GM12865 (cell line): Measurements from ENCODE around the gene ROBO1.

Source experiments
- DNase-seq: peaks from one replicate; pipeline ENCODE4 v3.0.0; 2010; ENCODE audit warnings: low read depth
- H3K4me3 ChIP-seq: 2 replicates; pipeline ENCODE4 v1.5.1; 2011; ENCODE audit warnings: mild to moderate bottlenecking, low read depth, low read length, control low read depth
- CTCF ChIP-seq: IDR thresholded peaks from 2 replicates; pipeline ENCODE4 v1.5.1; 2011; ENCODE audit warnings: low read length, control low read depth, low read depth, inconsistent platforms; ENCODE audit not compliant: insufficient read depth; ENCODE audit errors: missing control alignments

ROBO1 gene

GRCh38 chr3:79385211-79385610 is 382.6 kb downstream of the ROBO1 start:
- no peak for DNase-seq
- no peak overlapping the region for H3K4me3 ChIP-seq
- TF ChIP-seq CTCF: no peak

GRCh38 chr3:79383402-79384012 is 384.3 kb downstream of the ROBO1 start:
- H3K4me3 ChIP-seq: peak overlapping the region; percentile 22; the same call in 1 of the 2 replicates
- no peak for TF ChIP-seq CTCF
- DNase-seq: no peak

DNA sequence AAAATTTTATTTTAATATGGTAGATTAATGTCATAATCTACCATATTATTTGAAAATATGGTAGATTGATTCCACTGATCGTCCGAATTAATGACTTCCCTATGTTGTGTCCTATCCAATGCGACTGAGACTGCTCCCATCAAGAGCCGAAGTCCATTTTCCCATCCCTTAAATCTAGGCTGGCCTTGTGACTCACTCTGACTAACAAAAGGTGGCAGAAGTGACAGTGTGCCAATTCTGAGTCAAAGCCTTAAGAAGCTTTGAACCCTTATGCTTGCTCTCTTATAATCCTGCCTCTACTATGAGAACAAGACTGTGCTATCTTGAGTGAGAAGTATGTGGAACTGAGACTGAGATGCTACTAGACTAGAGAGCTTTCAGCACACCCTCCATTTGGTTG is 387.2 kb downstream of the ROBO1 start:
- DNase-seq: no peak
- TF ChIP-seq CTCF: no peak
- H3K4me3 ChIP-seq: no peak overlapping the region

- TF ChIP-seq CTCF: no peak
- no peak overlapping the region for H3K4me3 ChIP-seq
- no peak for DNase-seq
Measured at GRCh38 chr3:79378064-79378463, 389.7 kb downstream of the ROBO1 start.

- DNase-seq: no peak
- no peak for TF ChIP-seq CTCF
- no peak overlapping the region for H3K4me3 ChIP-seq
Measured at GRCh38 chr3:79369306-79369705, 398.5 kb downstream of the ROBO1 start.

DNA sequence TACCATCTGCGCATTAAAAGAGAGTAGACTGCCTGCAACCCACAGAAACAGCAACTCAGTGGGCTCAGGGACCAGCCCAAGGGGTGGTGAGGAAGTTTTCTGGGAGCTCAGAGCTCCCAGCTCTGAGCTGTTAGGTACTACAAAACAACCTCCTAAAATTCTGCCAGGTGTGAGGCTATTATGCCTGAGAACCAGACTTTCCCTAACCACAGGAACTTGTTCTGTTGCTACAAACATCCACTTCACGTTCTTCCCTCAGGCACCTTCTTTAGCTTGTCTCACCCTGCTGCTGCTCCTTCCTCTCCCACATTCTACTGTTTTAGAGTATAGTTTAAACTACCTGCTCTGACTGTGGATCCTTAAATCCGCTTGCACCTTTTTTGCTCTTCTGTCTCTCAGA is 399.4 kb downstream of the ROBO1 start:
- TF ChIP-seq CTCF: no peak
- no peak overlapping the region for H3K4me3 ChIP-seq
- no peak for DNase-seq

- no peak for DNase-seq
- no peak for TF ChIP-seq CTCF
- H3K4me3 ChIP-seq: no peak overlapping the region
Measured at GRCh38 chr3:79367803-79368202, 400.0 kb downstream of the ROBO1 start.
